Lower leg skin (tissue), 4 donors: ENCODE measurements around the gene MATN1. TPM values are rescaled to one million over a fixed set of nuclear protein-coding genes. Genes with fewer than 3 reads are reported as not detected.

Experiments
- DNase-seq, 2 donors: peaks; one replicate each; pipeline ENCODE4 v3.0.0-alpha.2; 2019; ENCODE audit warnings: low spot score in 2 of 2
- H3K4me3 ChIP-seq: fragments of 200-600 bp; sonication (generic); 2 replicates; pipeline ENCODE4 v1.5.1; 2017; ENCODE audit warnings: mild to moderate bottlenecking, low read depth; ENCODE audit not compliant: poor library complexity, severe bottlenecking
- POLR2A ChIP-seq, 2 donors: fragments of 450-650 bp; IDR thresholded peaks; one replicate each; pipeline ENCODE4 v1.6.1; 2016 to 2017; ENCODE audit warnings: antibody characterized with exemption in 2 of 2, mild to moderate bottlenecking in 1 of 2, moderate library complexity in 1 of 2
- WGBS, 2 donors: methylation state at CpG; one replicate each; pipeline ENCODE4 v1.1.5; 2018; 5-methylcytosine and 5-hydroxymethylcytosine counted together
- intact Hi-C: fragments of 100-400 bp; cut with DNase I; formaldehyde crosslinking; loops from one replicate; pipeline ENCODE4 v1.15.0; 2023; ENCODE audit warnings: low total_unique reads
- total RNA-seq, 4 donors: library from RNA; depleted of rRNA; stranded (reverse); fragments of >200 nt; gene quantifications; one replicate each; pipeline ENCODE4 v1.1.0, GENCODE V29; 2016
- TF ChIP-seq, protein P1 (sequence below), 3 donors: fragments of 450-650 bp; IDR thresholded peaks; one replicate each; pipeline ENCODE4 v1.5.1; 2016; ENCODE audit warnings: antibody characterized with exemption in 3 of 3, mild to moderate bottlenecking in 3 of 3, moderate library complexity in 2 of 3

Gene MATN1
- total RNA-seq, 4 donors from 2014 or later: not detected

DNA sequence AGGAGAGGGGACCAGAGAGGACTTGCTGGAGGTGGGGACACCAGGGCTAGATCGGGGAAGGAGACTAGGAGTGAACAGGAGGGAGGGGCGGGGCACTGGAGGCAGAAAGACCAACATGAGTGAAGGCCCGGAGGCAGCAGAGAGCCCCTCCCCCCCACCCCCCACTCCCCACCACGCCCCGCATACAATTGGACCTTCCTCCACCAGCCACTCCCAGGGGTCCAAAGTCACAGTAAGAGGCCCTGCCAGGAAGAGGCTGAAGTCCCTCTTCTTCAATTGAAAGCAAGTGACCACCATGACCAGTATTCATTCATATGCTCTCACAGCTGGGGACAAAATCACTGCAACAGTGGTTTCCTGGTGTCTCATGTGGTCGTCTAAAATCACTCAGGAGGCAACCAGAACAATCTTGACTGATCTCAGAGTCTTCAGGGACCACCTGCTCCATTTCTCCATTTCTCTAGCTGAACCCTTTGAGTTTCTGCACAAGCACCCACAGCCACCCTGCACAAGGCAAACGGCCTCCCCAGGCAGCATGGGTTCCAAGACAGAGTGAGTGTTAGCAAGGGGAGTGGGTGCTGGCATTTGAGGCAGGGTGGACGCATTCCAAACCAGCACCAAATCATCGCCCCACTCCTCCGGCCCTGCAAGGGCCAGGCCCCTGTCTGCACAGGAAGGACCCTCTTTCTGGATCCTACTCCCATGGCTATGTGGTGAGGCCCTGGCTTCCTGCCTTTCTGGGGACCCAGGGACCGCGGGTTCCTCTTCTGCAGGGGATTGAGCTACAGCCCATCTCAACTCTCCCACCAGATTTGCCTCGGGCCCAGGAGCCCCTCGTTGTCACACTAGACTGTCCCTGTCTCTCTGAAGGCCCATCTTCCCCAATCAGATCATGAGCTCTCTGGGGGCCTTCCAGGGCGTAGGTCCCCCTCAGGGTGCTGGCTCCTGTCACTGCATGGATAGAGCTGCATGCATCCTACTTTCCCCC lies 17.2 kb upstream of the MATN1 start:
- no peak for DNase-seq
- 73 to 79% methylated on average over 15 of the region's 15 CpGs for WGBS, 2 donors
- intact Hi-C loops: no loop called here
- H3K4me3 ChIP-seq: no peak overlapping the region
- no peak for TF ChIP-seq POLR2A (IDR thresholded peaks at IDR 0.05)
- TF ChIP-seq, protein P1, sequence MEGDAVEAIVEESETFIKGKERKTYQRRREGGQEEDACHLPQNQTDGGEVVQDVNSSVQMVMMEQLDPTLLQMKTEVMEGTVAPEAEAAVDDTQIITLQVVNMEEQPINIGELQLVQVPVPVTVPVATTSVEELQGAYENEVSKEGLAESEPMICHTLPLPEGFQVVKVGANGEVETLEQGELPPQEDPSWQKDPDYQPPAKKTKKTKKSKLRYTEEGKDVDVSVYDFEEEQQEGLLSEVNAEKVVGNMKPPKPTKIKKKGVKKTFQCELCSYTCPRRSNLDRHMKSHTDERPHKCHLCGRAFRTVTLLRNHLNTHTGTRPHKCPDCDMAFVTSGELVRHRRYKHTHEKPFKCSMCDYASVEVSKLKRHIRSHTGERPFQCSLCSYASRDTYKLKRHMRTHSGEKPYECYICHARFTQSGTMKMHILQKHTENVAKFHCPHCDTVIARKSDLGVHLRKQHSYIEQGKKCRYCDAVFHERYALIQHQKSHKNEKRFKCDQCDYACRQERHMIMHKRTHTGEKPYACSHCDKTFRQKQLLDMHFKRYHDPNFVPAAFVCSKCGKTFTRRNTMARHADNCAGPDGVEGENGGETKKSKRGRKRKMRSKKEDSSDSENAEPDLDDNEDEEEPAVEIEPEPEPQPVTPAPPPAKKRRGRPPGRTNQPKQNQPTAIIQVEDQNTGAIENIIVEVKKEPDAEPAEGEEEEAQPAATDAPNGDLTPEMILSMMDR (IDR thresholded peaks at IDR 0.05): no peak

DNA sequence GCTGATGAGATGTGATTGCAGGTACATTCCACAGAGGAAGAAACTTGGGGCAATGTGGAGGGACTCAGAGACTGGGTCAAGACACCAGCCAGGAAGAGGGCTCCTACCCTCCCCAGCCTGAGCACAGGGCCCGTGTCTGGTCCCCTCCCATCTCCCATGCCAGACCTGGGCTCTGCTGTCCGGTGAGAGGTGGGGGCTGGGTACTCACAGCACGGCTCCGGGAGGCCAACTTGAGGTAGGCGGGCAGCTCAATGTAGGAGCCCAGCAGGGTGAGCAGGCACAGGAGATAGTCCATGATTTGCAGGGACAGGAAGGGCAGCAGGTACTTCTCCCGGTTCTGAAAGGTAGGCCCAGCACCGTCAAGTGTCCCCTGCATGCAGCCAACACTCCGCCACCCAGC lies 16.2 kb upstream of the MATN1 start:
- no peak for DNase-seq
- 86 to 93% methylated on average over 8 of the region's 8 CpGs for WGBS, 2 donors
- TF ChIP-seq, protein P1 (IDR thresholded peaks at IDR 0.05): no peak
- no peak for TF ChIP-seq POLR2A (IDR thresholded peaks at IDR 0.05)
- intact Hi-C loops: no loop called here
- H3K4me3 ChIP-seq: no peak overlapping the region

DNA sequence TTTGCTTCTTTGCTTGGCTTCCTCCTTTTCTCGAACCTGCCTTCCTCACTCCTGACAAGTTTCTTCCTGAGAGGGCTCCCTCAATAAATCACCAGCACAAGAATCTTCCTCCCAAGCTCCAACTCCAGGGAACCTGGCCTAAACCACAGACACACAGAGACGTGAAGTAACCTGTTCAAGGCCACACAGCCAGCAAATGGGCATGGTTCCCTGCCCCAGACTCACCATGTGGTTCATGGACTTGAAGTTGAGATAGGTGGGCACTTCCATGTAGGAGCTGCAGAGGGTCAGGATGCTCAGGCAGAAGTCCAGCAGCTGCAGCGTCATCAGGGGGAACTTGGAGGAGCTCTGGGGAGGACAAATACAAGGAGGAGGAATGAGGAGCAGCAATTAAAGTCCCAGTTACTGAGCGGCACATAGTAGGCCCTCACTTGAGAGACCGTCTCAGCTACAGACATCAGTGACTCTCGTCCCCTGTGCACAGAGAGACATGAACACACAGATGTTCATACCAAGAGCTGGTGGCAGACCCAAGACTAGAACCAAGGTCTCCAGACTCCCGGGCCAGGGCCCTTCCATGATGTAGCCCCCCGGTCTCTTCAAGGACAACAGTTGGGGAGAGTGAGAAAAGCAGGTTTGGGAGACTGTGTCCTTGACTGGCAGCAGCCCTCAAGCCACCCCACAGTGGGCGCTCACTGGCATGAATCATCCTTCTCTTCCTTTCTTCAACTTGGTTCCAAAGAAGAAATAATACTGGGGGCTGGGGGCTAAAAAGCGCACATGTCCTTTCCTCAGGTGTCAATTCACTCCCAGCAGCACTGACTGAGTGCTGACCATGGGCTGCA lies 15.6 kb upstream of the MATN1 start:
- DNase-seq: no peak
- no peak overlapping the region for H3K4me3 ChIP-seq
- intact Hi-C loops: no loop called here
- 90 to 91% methylated on average over 10 of the region's 10 CpGs for WGBS, 2 donors
- TF ChIP-seq POLR2A (IDR thresholded peaks at IDR 0.05): no peak

DNA sequence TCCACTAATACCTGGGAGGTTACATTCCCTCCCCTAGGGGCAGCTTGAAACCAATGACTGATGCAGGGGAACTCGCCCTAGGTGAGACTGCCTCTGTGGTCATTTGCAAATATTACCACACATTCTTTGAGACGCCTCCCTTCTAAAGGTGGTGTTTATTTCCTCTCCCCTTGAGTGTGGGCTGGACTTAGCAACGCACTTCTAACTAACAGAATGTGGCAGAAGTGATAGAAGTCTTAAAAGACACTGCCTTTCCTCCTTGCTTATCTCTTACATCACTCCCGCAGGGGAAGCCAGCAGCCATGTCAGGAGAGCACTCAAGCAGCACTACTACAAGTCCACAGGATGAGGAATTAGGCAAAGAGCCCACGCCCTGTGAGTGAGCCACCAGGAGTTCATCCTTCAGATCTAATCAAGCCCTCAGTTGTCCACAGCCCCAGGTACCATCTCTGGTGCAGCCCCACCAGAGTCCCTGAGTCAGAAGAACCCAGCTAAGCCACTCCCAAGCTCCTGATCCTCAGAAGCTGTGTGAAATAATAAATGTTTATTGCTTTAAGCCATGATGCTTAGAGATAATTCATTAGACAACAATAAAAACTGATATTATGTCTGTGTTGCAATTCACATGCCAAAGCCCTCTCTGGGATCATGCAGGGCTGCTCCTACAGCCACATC lies 14.8 kb upstream of the MATN1 start:
- no peak overlapping the region for H3K4me3 ChIP-seq
- TF ChIP-seq, protein P1 (IDR thresholded peaks at IDR 0.05): no peak
- TF ChIP-seq POLR2A (IDR thresholded peaks at IDR 0.05): no peak
- intact Hi-C loops: no loop called here
- WGBS, 2 donors: 73 to 82% methylated on average over 5 of the region's 5 CpGs
- DNase-seq: no peak

DNA sequence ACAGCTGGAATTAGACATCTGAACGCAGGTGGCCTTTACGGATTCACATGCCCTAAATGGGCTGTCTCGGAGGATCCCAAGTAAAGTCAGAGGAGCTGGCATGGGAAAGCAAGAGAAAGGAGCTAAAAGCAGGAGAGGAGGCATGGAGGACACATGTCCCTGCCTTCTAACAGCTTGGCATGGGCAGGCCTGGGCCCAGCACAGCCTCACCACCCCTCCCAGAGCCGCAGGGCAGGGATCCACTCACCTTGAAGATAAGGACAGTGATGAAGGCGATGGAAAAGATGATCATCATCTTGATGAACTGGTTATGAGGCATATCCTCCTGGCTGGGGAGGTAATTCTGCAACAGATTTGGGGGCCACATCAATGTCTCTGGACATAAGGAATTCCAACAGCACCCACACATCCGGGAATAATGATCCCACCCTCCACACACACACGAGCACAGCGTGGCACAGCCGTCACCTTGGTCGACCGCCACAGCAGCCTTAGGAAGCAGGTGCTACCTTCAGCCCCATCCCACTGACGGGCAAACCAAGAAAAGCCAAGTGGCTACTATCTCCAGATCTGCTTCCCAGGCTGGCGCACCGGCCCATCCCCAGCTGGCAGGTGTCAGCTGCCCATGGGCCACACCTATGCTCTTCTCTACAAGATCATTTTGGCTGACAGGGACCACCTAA lies 14.1 kb upstream of the MATN1 start:
- intact Hi-C loops: no loop called here

More for the DNA sequence above, 14.1 kb upstream of the MATN1 start:
- no peak for TF ChIP-seq POLR2A (IDR thresholded peaks at IDR 0.05)
- DNase-seq: no peak
- WGBS, 2 donors: 75 to 81% methylated on average over 13 to 14 of the region's 14 CpGs
- no peak overlapping the region for H3K4me3 ChIP-seq
